A549 (cell line): ENCODE data around the gene ROR2.

Experiments used
- CHD2 ChIP-seq: fragments of 150-350 bp; IDR thresholded peaks from 2 replicates; pipeline ENCODE4 v1.6.1; 2014; ENCODE audit warnings: low read length; ENCODE audit not compliant: partially characterized antibody
- CTCF ChIP-seq: fragments of >200 bp; sonication (Bioruptor Twin); formaldehyde crosslinking; IDR thresholded peaks from 3 replicates; pipeline ENCODE4 v1.5.1; 2016
- E2F6 ChIP-seq: IDR thresholded peaks from 2 replicates; pipeline ENCODE4 v1.6.1; 2012; ENCODE audit warnings: low read depth, borderline replicate concordance
- MYC ChIP-seq: IDR thresholded peaks from 2 replicates; pipeline ENCODE4 v1.6.1; 2012; ENCODE audit warnings: mild to moderate bottlenecking, inconsistent platforms, low read length, improper control_type of control experiment, borderline replicate concordance
- NR3C1 ChIP-seq: fragments of >200 bp; sonication (Bioruptor Twin); formaldehyde crosslinking; IDR thresholded peaks from 3 replicates; pipeline ENCODE4 v1.6.1; 2017
- POLR2A ChIP-seq: IDR thresholded peaks from 2 replicates; pipeline ENCODE4 v1.6.1; 2012; ENCODE audit warnings: mild to moderate bottlenecking, low read length
- RCOR1 ChIP-seq: fragments of 150-350 bp; IDR thresholded peaks from 2 replicates; pipeline ENCODE4 v1.6.1; 2014; ENCODE audit warnings: antibody characterized with exemption, low read length, low read depth
- SMC3 ChIP-seq: fragments of >200 bp; sonication (Bioruptor Twin); formaldehyde crosslinking; IDR thresholded peaks from 3 replicates; pipeline ENCODE4 v1.6.1; 2018; ENCODE audit warnings: inconsistent platforms
- TP53 ChIP-seq: fragments of 250-450 bp; sonication (Bioruptor Pico); IDR thresholded peaks from 2 replicates; pipeline ENCODE4 v1.5.0; 2021; ENCODE audit warnings: mild to moderate bottlenecking, moderate library complexity
- USF2 ChIP-seq: fragments of 450-650 bp; IDR thresholded peaks from 2 replicates; pipeline ENCODE4 v1.6.1; 2014; ENCODE audit warnings: antibody characterized with exemption

- TF ChIP-seq NR3C1 (no peak), TP53 (CRISPR knock-in tag) (no peak), MYC (no peak), POLR2A (no peak), CTCF (no peak), USF2 (no peak), SMC3 (no peak), CHD2 (no peak), RCOR1 (no peak), E2F6 (no peak)
These were observed 16.3 kb downstream of the ROR2 start for GRCh38 chr9:91933556-91934352.
